A673 (cell line): ENCODE results near the gene FOXF1.

Experiments
- EZH2 ChIP-seq: fragments of 200-600 bp; sonication (generic); IDR thresholded peaks from 2 replicates; pipeline ENCODE4 v1.6.1; 2017; ENCODE audit warnings: borderline replicate concordance, low read depth, mild to moderate bottlenecking, mixed read lengths, antibody characterized with exemption, low read length; ENCODE audit not compliant: poor library complexity, severe bottlenecking
- TF ChIP-seq, protein P1 (sequence below): fragments of 300-800, 200-600 bp; sonication (generic); conservative IDR thresholded peaks from 2 replicates; pipeline ENCODE4 v1.5.1; 2017; ENCODE audit warnings: low read depth, mild to moderate bottlenecking, antibody characterized with exemption, low read length, moderate library complexity, mixed read lengths

DNA sequence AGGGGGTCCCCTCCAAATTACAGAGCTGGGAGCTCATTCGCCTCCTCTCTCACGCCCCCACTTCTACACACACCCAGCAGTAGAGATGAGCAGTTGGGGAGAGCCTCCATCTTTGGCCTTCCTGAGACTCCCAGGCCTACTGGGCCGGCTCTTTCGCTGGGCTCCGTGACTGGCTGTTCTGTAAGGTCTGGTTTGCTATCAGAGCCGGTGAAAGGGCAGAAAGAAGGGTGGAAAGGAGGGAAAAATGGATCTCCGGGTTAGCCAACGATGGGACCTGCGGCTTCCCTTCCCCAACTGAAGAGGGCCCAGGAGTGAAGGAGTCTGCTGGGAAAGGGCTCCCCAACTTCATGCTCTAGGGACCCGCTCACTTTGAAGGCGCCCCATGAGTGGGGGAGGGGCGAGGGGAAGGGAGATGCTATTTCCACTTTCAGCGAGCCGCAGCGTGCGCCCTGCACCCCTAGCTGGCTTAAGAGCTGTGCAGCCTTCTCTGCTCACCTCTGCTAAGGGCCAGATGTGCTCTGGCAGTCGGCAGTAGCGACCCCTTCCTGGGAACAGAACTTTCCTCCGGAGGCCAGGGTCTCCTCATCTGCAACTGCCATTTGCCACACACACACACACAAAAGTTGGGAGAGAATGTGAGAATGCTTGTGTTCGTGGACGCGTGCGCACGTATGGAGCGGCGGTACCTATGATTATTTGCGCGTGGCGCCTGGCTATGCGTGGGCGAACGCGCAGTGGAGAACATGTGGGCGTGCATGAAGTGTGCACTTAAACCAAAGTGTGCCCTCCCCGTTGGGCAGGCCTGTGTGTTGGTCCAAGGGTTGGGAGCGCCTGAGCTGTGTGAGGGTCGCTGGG, 2.9 kb upstream of the FOXF1 start:
- TF ChIP-seq, protein P1, sequence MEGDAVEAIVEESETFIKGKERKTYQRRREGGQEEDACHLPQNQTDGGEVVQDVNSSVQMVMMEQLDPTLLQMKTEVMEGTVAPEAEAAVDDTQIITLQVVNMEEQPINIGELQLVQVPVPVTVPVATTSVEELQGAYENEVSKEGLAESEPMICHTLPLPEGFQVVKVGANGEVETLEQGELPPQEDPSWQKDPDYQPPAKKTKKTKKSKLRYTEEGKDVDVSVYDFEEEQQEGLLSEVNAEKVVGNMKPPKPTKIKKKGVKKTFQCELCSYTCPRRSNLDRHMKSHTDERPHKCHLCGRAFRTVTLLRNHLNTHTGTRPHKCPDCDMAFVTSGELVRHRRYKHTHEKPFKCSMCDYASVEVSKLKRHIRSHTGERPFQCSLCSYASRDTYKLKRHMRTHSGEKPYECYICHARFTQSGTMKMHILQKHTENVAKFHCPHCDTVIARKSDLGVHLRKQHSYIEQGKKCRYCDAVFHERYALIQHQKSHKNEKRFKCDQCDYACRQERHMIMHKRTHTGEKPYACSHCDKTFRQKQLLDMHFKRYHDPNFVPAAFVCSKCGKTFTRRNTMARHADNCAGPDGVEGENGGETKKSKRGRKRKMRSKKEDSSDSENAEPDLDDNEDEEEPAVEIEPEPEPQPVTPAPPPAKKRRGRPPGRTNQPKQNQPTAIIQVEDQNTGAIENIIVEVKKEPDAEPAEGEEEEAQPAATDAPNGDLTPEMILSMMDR: no peak
- TF ChIP-seq EZH2: peak; percentile 62
